Activated naive CD8-positive, alpha-beta T cell treated with anti-CD3 and anti-CD28 coated beads, Interleukin-2, amount 50 U/mL, for 24 hours (primary cell): ENCODE results near the gene MYO9A.
"Not testable (repeated sequence)": the region's sequence is repeated elsewhere in the genome, so short reads cannot be mapped to it uniquely, and the experiment has no call there.

Experiments
- ATAC-seq: fragments of 150-1000 bp; cut with Tn5 transposase; one replicate; pipeline ENCODE4 v1.10.0; 2021
- DNase-seq: peaks from one replicate; pipeline ENCODE4 v3.0.0; 2021
- H3K27ac Mint-ChIP-seq: one replicate; pipeline ENCODE4 v1.8.0; 2021; ENCODE audit warnings: mild to moderate bottlenecking, mixed read lengths
- H3K27me3 Mint-ChIP-seq: one replicate; pipeline ENCODE4 v1.8.0; 2021; ENCODE audit warnings: mixed read lengths
- H3K36me3 Mint-ChIP-seq: one replicate; pipeline ENCODE4 v1.8.0; 2021; ENCODE audit warnings: low read depth, mixed read lengths
- H3K4me1 Mint-ChIP-seq: one replicate; pipeline ENCODE4 v1.8.0; 2021; ENCODE audit warnings: mixed read lengths
- H3K4me3 Mint-ChIP-seq: one replicate; pipeline ENCODE4 v1.8.0; 2021; ENCODE audit warnings: mild to moderate bottlenecking, moderate library complexity, mixed read lengths
- H3K9me3 Mint-ChIP-seq: one replicate; pipeline ENCODE4 v1.8.0; 2021; ENCODE audit warnings: mixed read lengths

The MYO9A gene

DNA sequence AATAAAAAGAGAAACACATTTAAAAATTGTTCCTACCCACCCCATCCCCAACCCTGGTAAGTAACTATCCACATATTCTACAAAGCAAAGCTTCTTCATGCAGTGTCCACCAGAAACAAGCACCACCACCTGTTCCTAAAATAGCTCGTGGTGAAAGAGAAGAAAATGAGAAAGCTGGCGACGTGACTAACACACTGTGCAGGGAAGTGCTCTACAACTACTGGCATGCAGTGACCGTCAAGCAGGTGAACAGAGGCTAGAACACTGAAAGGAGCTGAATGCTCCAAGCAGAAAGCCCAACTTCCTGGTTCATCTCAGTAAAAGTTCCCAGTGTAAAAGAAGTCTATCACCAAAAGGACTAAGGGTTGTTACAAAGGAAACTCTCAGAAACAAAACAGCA lies 226.9 kb downstream of the MYO9A start:
- no peaks in the 10 kb centered on the region for H3K9me3 Mint-ChIP-seq
- no peak overlapping the region for H3K4me3 Mint-ChIP-seq
- no peak for ATAC-seq
- no peak overlapping the region for H3K27ac Mint-ChIP-seq
- H3K36me3 Mint-ChIP-seq: peaks cover 29% of the 10 kb centered on the region
- no peaks in the 10 kb centered on the region for H3K27me3 Mint-ChIP-seq
- H3K4me1 Mint-ChIP-seq: no peaks in the 10 kb centered on the region
- no peak for DNase-seq

DNA sequence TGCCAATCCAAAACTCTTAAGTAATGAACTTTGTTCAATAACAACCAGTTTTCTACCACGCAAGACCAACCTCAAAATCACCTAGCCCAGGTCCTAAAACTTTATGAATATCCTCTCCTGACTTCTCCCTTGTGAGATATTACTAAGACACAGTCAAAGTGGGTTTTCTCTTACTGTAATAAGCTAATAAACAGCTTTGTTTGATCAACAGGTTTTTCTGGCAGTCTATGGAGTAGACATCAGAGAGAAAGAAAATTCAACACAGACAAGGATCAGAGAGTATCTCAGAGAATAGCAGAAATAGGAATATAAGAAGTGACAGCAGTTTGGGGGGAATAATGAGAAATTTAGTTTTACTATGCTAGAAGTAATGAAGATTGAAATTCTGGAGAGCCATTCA lies 228.0 kb downstream of the MYO9A start:
- H3K4me1 Mint-ChIP-seq: no peaks in the 10 kb centered on the region
- ATAC-seq: no peak
- H3K4me3 Mint-ChIP-seq: no peak overlapping the region
- H3K27ac Mint-ChIP-seq: no peak overlapping the region
- H3K9me3 Mint-ChIP-seq: no peaks in the 10 kb centered on the region
- H3K36me3 Mint-ChIP-seq: peaks cover 31% of the 10 kb centered on the region
- DNase-seq: no peak
- H3K27me3 Mint-ChIP-seq: no peaks in the 10 kb centered on the region

DNA sequence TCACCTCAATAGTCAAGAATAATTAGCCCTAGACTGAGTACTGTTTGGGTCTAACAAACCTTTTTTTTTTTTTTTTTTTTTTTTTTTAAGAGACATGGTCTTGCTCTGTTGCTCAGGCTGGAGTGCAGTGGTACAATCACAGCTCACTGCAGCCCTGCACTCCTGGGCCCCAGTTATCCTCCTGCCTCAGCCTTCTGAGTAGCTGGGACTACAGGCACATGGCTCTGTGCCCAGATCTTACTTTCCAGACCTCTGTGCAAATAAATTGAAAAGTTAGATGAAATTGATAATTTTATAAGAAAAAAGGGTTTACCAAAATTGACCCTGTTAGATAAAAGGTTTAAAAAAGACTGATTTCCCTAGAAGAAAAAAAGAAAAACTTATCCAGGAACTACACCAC lies 228.6 kb downstream of the MYO9A start:
- Mint-ChIP-seq H3K36me3 (peaks cover 31% of the 10 kb centered on the region), H3K4me3 (no peak overlapping the region), H3K27ac (no peak overlapping the region), H3K27me3 (no peaks in the 10 kb centered on the region), H3K9me3 (no peaks in the 10 kb centered on the region), H3K4me1 (no peaks in the 10 kb centered on the region)
- no peak for DNase-seq
- ATAC-seq: no peak

DNA sequence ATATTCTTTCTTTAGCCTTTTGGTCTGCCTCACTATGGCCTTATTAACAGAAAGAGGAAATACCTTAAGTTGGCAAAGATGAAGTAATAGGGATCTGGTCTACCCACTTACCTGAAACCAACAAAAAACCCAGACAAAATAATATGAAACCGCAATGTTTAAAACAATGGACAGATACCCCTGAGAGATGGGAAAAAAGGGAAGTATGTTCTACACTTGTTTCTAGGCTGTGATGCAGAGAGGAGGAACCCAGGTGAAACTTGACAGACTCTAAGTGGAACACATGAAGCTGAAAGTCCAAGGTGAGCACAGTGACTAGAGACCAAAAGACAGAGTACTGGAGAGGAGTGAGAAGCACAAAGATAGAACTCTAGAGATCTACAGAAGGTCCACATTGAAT lies 229.2 kb downstream of the MYO9A start:
- Mint-ChIP-seq H3K4me1 (no peaks in the 10 kb centered on the region), H3K4me3 (no peak overlapping the region), H3K27me3 (no peaks in the 10 kb centered on the region), H3K27ac (no peak overlapping the region), H3K9me3 (no peaks in the 10 kb centered on the region), H3K36me3 (peaks cover 30% of the 10 kb centered on the region)
- no peak for ATAC-seq
- DNase-seq: no peak

DNA sequence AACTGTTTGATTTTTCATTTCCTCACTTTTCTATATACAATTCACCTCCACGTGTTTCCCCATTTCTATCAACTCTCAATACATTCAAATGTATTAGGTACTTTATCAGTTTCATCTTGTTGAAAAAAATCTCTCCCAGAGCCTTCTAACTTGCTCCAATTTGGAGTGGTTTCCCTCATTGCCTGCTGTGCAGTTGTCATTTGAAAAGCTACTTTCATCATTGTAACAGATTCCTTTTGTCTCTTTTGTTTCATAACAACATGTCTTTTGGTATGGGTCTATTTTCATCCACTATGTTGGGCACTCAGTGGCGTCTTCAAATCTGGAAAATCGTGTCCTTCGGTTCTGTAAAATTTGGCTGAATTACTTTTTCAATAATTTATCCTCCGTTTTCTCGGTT lies 232.6 kb downstream of the MYO9A start:
- H3K27ac Mint-ChIP-seq: no peak overlapping the region
- H3K4me1 Mint-ChIP-seq: no peaks in the 10 kb centered on the region
- peaks cover 14% of the 10 kb centered on the region for H3K36me3 Mint-ChIP-seq
- ATAC-seq (no peak), DNase-seq (no peak)
- no peaks in the 10 kb centered on the region for H3K27me3 Mint-ChIP-seq
- no peak overlapping the region for H3K4me3 Mint-ChIP-seq
- H3K9me3 Mint-ChIP-seq: no peaks in the 10 kb centered on the region

DNA sequence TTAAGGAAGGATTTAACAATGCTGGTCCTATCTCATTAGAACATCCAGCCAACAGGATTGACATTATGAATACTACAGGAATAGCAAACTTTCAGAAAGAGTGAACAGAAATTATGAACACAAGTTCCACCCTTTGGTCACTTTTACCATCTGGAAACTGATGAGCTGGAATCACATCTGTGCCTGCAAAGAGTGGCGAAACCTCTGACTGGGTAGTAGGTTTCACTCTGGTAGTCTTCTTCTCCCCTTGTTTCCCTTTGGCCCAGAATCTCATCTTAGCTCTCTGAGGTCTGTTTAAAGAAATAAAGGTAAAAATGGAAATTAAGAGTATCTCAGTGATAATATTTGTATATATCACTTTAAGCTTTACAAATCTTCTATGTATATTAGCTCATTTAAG lies 234.5 kb downstream of the MYO9A start:
- Mint-ChIP-seq H3K4me1 (no peaks in the 10 kb centered on the region), H3K36me3 (peaks cover 16% of the 10 kb centered on the region), H3K27ac (no peak overlapping the region), H3K9me3 (no peaks in the 10 kb centered on the region), H3K4me3 (no peak overlapping the region), H3K27me3 (no peaks in the 10 kb centered on the region)
- no peak for ATAC-seq
- no peak for DNase-seq

DNA sequence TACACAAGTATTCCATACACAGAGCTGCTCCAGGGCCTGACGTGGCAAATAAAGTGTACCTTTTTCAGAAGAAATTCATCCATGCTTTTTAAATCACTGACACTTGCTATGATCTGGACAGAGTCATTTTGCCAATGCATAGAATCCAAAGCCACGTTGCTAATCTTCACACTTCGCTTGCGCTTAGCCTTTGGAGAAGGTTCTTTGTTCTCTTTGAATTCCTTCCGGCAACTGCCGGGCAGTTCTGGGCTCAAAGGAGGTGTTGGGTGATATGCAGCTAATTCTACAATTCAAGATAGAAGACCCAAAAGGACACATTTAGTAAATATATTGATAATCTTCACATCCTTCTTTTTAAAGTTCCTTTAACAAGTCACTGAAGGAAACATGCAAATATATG lies 237.7 kb downstream of the MYO9A start:
- no peaks in the 10 kb centered on the region for H3K27me3 Mint-ChIP-seq
- H3K4me3 Mint-ChIP-seq: no peak overlapping the region
- H3K9me3 Mint-ChIP-seq: no peaks in the 10 kb centered on the region
- H3K27ac Mint-ChIP-seq: no peak overlapping the region
- DNase-seq: no peak
- no peaks in the 10 kb centered on the region for H3K4me1 Mint-ChIP-seq
- H3K36me3 Mint-ChIP-seq: peaks cover 20% of the 10 kb centered on the region
- no peak for ATAC-seq

DNA sequence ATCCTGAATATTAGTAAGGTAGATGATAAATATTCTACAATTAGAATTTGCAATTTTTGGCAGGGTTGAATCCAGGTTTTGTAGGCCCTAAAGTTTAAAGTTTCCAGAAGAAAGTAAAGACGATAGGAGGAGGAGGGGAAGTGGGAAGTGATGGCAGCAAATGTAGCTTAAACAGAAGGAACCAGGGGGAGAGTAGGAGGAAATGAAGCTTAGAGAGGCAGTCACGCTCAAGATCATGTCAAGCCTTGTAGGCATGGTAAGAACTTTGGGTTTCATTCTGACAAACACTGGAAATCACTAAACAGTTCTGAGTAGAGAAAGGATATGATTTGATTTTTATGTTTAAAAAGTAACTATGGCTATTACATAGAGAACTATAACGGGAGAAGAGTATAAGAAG lies 243.7 kb downstream of the MYO9A start:
- DNase-seq: no peak

DNA sequence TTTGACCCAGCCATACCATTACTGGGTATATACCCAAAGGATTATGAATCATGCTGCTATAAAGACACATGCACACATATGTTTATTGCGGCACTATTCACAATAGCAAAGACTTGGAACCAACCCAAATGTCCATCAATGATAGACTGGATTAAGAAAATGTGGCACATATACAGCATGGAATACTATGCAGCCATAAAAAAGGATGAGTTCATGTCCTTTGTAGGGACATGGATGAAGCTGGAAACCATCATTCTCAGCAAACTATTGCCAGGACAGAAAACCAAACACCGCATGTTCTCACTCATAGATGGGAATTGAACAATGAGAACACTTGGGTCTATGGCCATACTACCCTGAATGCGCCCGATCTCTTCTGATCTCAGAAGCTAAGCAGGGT lies 259.7 kb downstream of the MYO9A start:
- not testable (repeated sequence) for DNase-seq, H3K4me3 Mint-ChIP-seq, H3K4me1 Mint-ChIP-seq, H3K27me3 Mint-ChIP-seq, ATAC-seq, H3K9me3 Mint-ChIP-seq, H3K27ac Mint-ChIP-seq
- H3K36me3 Mint-ChIP-seq: peaks cover 24% of the 10 kb centered on the region

More for the DNA sequence above, 243.7 kb downstream of the MYO9A start:
- Mint-ChIP-seq H3K27ac (no peak overlapping the region), H3K4me3 (no peak overlapping the region), H3K27me3 (no peaks in the 10 kb centered on the region), H3K36me3 (peaks cover 19% of the 10 kb centered on the region), H3K4me1 (no peaks in the 10 kb centered on the region), H3K9me3 (no peaks in the 10 kb centered on the region)
- no peak for ATAC-seq

DNA sequence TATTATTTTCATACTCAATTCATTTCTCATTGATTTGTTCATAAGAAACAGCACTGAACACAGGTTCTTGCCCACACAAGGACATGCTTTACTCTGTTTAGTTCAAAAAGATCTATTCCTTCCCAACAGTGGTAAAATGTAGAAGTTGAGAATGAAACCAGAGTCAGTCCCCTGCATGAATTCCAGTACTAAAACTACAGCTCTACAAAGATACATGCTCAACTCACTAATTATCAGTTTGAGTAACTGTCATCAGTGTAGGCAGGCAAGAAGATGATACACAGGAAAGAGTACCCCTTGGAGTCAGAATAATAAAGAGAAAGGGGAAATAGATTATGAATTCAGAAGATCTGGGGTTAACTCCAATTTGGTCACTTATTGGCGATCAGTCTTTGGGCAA lies 264.4 kb downstream of the MYO9A start:
- Mint-ChIP-seq H3K27ac (no peak overlapping the region), H3K27me3 (no peaks in the 10 kb centered on the region), H3K36me3 (peaks cover 12% of the 10 kb centered on the region), H3K9me3 (no peaks in the 10 kb centered on the region), H3K4me1 (no peaks in the 10 kb centered on the region), H3K4me3 (no peak overlapping the region)
- no peak for DNase-seq
- ATAC-seq: no peak

DNA sequence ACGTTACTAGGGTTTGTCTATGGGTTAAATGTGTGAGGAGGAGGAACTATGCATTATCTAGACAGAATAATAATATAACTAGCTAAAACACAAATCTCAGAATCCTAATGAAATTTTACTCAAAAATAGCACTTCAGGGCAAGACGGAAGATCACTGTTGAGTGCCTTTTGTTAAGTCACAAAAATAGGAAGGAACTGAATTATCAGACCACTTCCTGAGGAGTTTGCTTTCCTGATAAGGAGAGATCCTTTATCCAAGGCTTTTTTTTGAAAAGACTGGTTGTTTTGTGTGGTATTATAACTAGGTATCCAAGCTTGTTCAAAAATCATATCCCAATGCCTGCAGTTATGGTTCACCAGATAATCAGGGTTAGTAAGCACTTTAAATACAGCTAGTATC lies 273.0 kb downstream of the MYO9A start:
- Mint-ChIP-seq H3K27ac (no peak overlapping the region), H3K36me3 (peaks cover 26% of the 10 kb centered on the region), H3K4me1 (no peaks in the 10 kb centered on the region), H3K9me3 (no peaks in the 10 kb centered on the region), H3K27me3 (no peaks in the 10 kb centered on the region), H3K4me3 (no peak overlapping the region)
- ATAC-seq: no peak
- DNase-seq: no peak

DNA sequence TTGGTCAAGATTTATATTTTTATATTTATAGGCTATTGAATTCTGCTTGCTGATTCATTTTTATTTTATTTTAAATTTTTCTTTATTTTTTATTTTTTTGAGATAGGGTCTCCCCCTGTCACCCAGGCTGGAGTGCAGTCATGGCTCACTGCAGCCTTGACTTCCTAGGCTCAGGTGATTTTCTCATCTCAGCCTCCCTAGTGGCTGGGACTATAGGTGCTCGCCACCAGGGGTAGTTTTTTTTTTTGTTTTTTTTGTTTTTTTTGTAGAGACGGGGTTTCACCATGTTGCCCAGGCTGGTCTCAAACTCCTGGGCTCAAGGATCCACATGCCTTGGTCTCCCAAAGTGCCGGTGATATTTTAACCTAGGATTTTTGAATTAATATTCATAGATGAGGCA lies 276.4 kb downstream of the MYO9A start:
- Mint-ChIP-seq H3K4me1 (peaks cover 4% of the 10 kb centered on the region), H3K36me3 (peaks cover 14% of the 10 kb centered on the region), H3K27ac (no peak overlapping the region), H3K4me3 (no peak overlapping the region), H3K9me3 (no peaks in the 10 kb centered on the region), H3K27me3 (no peaks in the 10 kb centered on the region)
- ATAC-seq: no peak
- DNase-seq: no peak

DNA sequence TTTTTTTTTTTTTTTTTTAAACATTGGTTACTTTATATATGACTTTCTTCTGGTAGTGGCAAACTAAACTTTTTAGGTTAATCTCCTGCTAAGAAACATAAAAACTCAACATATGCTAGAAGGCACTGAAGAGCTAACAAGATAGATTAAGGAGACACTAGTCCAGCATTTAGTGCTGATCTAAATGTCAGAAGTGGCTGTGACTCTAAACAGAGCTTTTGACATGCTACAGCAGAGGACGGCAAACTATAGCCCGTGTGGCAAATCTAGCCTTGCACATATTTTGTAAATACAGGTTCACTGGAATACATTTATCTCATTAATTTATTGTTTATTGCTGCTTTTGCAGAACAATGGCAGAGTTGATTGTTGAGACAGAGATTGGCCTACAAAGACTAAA lies 287.0 kb downstream of the MYO9A start:
- Mint-ChIP-seq H3K4me1 (no peaks in the 10 kb centered on the region), H3K27ac (no peak overlapping the region), H3K4me3 (no peak overlapping the region), H3K36me3 (peaks cover 49% of the 10 kb centered on the region), H3K9me3 (peaks cover 4% of the 10 kb centered on the region), H3K27me3 (no peaks in the 10 kb centered on the region)
- ATAC-seq: no peak
- DNase-seq: no peak

DNA sequence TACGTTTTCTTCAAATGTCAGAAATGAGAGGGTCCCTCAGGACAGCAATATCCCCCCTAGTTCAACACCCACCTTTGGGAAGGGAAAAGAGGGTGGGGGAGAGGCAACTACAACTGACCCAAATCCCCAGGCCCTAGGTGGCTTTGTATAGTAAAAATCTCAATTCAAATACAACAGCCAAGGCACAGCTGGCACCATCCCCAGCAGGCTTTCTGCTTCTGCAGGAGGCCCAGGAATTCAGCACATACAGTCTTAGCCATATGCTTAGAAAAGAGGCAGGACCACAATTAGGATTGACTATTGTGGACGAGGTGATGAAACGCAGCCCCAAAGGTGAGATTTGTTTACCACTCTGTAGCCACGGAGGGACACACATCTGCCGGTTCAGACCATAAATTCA lies 291.8 kb downstream of the MYO9A start:
- Mint-ChIP-seq H3K4me3 (no peak overlapping the region), H3K27ac (no peak overlapping the region), H3K36me3 (peaks cover 87% of the 10 kb centered on the region)

DNA sequence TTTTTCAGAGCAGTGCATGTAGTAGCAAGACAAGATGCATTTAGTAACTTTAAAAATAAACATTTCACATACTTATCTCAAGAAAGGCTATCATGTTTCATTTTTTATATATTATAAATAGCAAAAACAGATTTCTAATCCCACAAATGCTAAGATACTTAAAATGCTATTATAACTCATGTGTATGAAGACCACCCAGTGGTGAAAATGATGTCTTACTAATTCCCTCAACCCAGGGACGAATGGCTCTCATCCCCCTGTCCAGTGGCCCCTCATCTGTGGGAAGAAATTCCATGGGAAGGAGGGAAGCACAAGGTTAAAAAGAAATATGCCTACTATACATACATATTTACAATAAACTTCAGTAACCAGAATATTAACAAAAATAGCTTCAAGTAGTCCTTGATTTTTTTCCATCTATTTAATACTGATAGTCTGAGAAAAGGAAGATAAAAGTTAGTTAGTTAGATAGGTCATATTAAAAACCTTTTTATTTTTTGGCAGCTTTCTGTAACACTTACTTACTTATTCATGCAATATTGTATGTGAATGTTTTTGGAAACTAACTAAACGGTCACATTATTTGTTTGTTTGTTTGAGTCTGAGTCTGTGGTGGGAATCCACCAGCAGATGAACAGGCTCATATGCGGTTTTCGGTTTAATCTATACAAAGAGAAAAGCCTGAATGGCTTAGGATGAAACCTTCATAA lies 292.8 kb downstream of the MYO9A start:
- H3K36me3 Mint-ChIP-seq: peaks cover 85% of the 10 kb centered on the region
- H3K27me3 Mint-ChIP-seq: no peaks in the 10 kb centered on the region
- no peak overlapping the region for H3K4me3 Mint-ChIP-seq
- ATAC-seq (no peak), DNase-seq (no peak)
- peaks cover 47% of the 10 kb centered on the region for H3K9me3 Mint-ChIP-seq
- no peak overlapping the region for H3K27ac Mint-ChIP-seq
- H3K4me1 Mint-ChIP-seq: no peaks in the 10 kb centered on the region

More for the DNA sequence above, 291.8 kb downstream of the MYO9A start:
- no peaks in the 10 kb centered on the region for H3K27me3 Mint-ChIP-seq
- DNase-seq (no peak), ATAC-seq (no peak)
- H3K4me1 Mint-ChIP-seq: no peaks in the 10 kb centered on the region
- H3K9me3 Mint-ChIP-seq: peaks cover 40% of the 10 kb centered on the region

DNA sequence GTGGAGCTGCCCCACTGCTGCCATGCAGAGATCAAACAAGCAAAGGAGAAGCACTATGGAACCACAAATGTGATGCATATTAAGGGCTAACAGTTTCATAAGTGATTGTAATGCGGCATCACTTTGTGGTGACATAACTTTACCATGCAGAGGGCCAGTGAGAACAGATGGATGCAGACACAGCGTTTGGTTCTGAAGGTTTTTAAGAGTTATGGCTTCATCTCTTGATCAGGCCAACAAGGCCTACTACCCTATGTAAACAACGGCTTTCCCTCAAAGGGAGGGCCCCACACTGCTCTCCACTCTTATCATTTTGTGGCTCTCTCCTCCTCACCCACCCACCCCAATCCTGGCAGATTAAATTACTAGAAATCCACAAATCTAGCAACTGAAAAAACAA lies 294.1 kb downstream of the MYO9A start:
- Mint-ChIP-seq H3K27ac (no peak overlapping the region), H3K9me3 (peaks cover 59% of the 10 kb centered on the region), H3K4me3 (no peak overlapping the region), H3K4me1 (no peaks in the 10 kb centered on the region), H3K36me3 (peaks cover 72% of the 10 kb centered on the region), H3K27me3 (no peaks in the 10 kb centered on the region)
- ATAC-seq (no peak), DNase-seq (no peak)
